ENCODE data around the gene MBNL1. TPM values are rescaled to one million over a fixed set of nuclear protein-coding genes. Genes with fewer than 3 reads are reported as not detected.

The MBNL1 gene
- total RNA-seq, 2 donors from 2014 or later: 1.3 to 4.9 TPM

DNA sequence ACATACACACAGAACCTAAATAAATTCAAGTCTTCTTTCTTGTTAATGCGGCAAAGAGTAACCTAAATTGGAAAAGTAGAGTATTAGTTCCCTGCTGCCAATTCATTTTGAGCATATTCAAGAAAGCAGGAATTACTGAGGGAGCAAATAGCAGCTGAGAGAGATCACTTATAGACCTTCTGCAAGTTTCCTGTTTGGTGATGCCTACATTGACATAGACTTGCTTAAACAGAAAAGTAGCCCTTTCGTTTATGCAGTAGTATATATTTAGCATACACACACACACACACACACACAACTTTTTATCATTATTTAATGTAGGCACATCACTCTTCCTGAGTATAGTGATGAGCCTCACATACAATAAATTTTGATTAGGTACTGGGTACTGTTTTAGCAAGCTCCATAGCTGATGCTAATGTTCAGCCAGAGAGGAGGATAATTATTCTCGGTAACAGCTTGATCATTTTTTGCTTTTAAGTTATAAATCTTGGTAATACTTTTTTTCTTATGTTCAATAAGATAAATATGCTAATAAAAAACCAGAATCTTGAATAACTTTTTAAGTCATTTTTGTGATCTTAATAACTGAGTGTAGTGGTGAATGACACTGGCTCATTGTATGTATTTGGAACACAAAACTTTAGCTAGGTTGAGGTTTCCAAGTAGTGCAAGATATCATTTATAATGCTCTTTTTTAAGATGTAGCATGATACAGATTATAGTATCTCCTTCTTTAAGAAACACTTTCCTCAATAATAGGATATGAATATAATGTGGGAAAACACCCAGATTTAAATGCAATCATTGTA is 174.7 kb downstream of the MBNL1 start:
- H3K9me3 Mint-ChIP-seq: no peaks in the 10 kb centered on the region
- TF ChIP-seq, protein P1, sequence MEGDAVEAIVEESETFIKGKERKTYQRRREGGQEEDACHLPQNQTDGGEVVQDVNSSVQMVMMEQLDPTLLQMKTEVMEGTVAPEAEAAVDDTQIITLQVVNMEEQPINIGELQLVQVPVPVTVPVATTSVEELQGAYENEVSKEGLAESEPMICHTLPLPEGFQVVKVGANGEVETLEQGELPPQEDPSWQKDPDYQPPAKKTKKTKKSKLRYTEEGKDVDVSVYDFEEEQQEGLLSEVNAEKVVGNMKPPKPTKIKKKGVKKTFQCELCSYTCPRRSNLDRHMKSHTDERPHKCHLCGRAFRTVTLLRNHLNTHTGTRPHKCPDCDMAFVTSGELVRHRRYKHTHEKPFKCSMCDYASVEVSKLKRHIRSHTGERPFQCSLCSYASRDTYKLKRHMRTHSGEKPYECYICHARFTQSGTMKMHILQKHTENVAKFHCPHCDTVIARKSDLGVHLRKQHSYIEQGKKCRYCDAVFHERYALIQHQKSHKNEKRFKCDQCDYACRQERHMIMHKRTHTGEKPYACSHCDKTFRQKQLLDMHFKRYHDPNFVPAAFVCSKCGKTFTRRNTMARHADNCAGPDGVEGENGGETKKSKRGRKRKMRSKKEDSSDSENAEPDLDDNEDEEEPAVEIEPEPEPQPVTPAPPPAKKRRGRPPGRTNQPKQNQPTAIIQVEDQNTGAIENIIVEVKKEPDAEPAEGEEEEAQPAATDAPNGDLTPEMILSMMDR (conservative IDR thresholded peaks at IDR 0.05): no peak
- Histone ChIP-seq H3K9me3 (ENCODE audit: control insufficient read depth, low read length) (no peaks in the 10 kb centered on the region), H3K27me3 (ENCODE audit: control insufficient read depth, insufficient read depth, low read length, poor library complexity, severe bottlenecking) (peaks cover 12% of the 10 kb centered on the region), H3K27ac (ENCODE audit: low read depth, low read length) (no peak overlapping the region), H3K4me3 (ENCODE audit: low read length) (no peak overlapping the region), H3K4me1 (ENCODE audit: control insufficient read depth, insufficient read depth, low read length) (no peaks in the 10 kb centered on the region), H3K9ac (ENCODE audit: extremely low read depth, low read length, poor library complexity, severe bottlenecking) (no peak overlapping the region), H3K36me3 (ENCODE audit: control insufficient read depth, insufficient read depth, low read length) (no peaks in the 10 kb centered on the region)
- no peak overlapping the region for H3K4me3 Mint-ChIP-seq
- WGBS, 2 experiments (ENCODE audit: insufficient coverage in 1 of 2, insufficient read length in 1 of 2): 90 to 97% methylated on average over 2 to 3 of the region's 3 CpGs
- H3K4me1 Mint-ChIP-seq: no peaks in the 10 kb centered on the region
- H3K27ac Mint-ChIP-seq: no peak overlapping the region
- peaks cover 9% of the 10 kb centered on the region for H3K27me3 Mint-ChIP-seq (ENCODE audit: insufficient read depth)
- no peak for DNase-seq
- H3K36me3 Mint-ChIP-seq (ENCODE audit: low read depth): no peaks in the 10 kb centered on the region

DNA sequence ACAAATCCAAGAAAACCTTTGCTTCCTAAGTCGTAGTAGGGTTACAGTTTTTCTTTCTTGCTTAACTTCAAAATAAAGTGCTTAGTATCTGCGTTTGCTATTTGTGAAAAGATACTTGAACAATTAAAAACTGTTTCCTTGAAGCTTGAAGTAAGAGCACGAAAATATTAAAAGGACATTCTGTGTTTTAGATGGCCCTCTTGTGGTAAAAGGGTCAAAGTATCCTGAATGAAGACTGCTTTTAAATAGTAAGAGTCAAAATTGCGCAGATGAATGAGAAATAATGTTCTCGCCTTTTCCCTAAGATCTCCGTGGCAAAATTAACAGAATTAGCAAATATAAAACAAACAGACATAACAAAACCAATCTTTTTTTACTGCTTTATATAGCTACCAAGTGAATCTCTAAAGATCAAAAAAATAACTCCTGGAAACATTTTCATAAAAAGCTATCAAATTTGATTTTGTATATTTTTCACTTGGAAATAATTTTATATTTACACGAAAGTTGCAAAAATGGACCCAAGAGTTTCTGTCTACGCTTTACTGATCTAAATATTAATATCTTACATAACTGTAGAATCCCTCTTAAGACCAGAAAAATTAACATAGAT is 175.4 kb downstream of the MBNL1 start:
- DNase-seq: no peak
- Mint-ChIP-seq H3K9me3 (no peaks in the 10 kb centered on the region), H3K36me3 (ENCODE audit: low read depth) (no peaks in the 10 kb centered on the region), H3K27ac (no peak overlapping the region), H3K27me3 (ENCODE audit: insufficient read depth) (peaks cover 9% of the 10 kb centered on the region), H3K4me3 (no peak overlapping the region), H3K4me1 (no peaks in the 10 kb centered on the region)
- Histone ChIP-seq H3K4me3 (ENCODE audit: low read length) (no peak overlapping the region), H3K27ac (ENCODE audit: low read depth, low read length) (no peak overlapping the region), H3K9me3 (ENCODE audit: control insufficient read depth, low read length) (no peaks in the 10 kb centered on the region), H3K9ac (ENCODE audit: extremely low read depth, low read length, poor library complexity, severe bottlenecking) (no peak overlapping the region), H3K4me1 (ENCODE audit: control insufficient read depth, insufficient read depth, low read length) (no peaks in the 10 kb centered on the region), H3K27me3 (ENCODE audit: control insufficient read depth, insufficient read depth, low read length, poor library complexity, severe bottlenecking) (peaks cover 12% of the 10 kb centered on the region), H3K36me3 (ENCODE audit: control insufficient read depth, insufficient read depth, low read length) (no peaks in the 10 kb centered on the region)
- TF ChIP-seq, protein P1 (conservative IDR thresholded peaks at IDR 0.05): peak; percentile 82
- WGBS, 2 experiments (ENCODE audit: insufficient coverage in 1 of 2, insufficient read length in 1 of 2): 26 to 28% methylated on average over 3 to 8 of the region's 8 CpGs

DNA sequence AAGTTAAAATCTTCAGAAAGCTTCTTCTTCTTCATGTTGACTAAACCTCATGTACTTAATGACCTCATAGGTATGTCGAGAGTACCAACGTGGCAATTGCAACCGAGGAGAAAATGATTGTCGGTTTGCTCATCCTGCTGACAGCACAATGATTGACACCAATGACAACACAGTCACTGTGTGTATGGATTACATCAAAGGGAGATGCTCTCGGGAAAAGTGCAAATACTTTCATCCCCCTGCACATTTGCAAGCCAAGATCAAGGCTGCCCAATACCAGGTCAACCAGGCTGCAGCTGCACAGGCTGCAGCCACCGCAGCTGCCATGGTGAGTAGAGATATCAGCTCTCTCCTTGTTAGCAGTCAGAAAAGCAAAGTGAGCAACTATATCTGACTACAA is 176.5 kb downstream of the MBNL1 start:
- Histone ChIP-seq H3K36me3 (ENCODE audit: control insufficient read depth, insufficient read depth, low read length) (no peaks in the 10 kb centered on the region), H3K27me3 (ENCODE audit: control insufficient read depth, insufficient read depth, low read length, poor library complexity, severe bottlenecking) (peaks cover 12% of the 10 kb centered on the region), H3K4me1 (ENCODE audit: control insufficient read depth, insufficient read depth, low read length) (no peaks in the 10 kb centered on the region), H3K9ac (ENCODE audit: extremely low read depth, low read length, poor library complexity, severe bottlenecking) (no peak overlapping the region), H3K4me3 (ENCODE audit: low read length) (no peak overlapping the region), H3K9me3 (ENCODE audit: control insufficient read depth, low read length) (no peaks in the 10 kb centered on the region), H3K27ac (ENCODE audit: low read depth, low read length) (no peak overlapping the region)
- TF ChIP-seq, protein P1 (conservative IDR thresholded peaks at IDR 0.05): no peak
- DNase-seq: no peak
- Mint-ChIP-seq H3K4me3 (no peak overlapping the region), H3K27me3 (ENCODE audit: insufficient read depth) (peaks cover 9% of the 10 kb centered on the region), H3K4me1 (no peaks in the 10 kb centered on the region), H3K27ac (no peak overlapping the region), H3K36me3 (ENCODE audit: low read depth) (no peaks in the 10 kb centered on the region), H3K9me3 (no peaks in the 10 kb centered on the region)
- WGBS, 2 experiments (ENCODE audit: insufficient coverage in 1 of 2, insufficient read length in 1 of 2): 91 to 93% methylated on average over 4 to 6 of the region's 6 CpGs
